Superior temporal gyrus (tissue), 1 donor: ENCODE measurements around the gene PSMA1.
A peak's percentile ranks its signal among the peaks of the same experiment; 100 is the strongest.

Experiments
- DNase-seq: peaks from one replicate; pipeline ENCODE4 v3.0.0-alpha.2; 2016; ENCODE audit errors: extremely low spot score

Gene PSMA1

GRCh38 chr11:14529951-14530350 lies 9.8 kb upstream of the PSMA1 start:
- no peak for DNase-seq

DNA sequence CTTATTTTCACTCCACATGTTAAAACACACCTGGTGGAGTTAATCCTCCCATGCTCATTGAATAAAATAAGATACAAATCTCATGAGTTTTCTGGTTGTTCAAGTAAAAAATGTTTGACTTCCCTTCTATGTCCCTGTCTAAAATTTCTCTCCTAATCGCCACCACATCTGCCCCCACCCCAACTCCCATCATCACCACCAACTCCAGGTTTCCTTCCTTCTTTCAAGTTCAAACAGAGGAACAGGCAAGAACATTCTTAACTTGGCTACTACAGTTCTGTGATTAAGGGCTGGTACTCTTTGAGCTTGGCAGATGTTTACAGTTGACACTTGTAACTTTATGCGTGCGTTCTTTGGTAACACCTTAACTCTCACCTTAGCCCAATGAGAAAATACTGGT lies 9.1 kb upstream of the PSMA1 start:
- DNase-seq: no peak

DNA sequence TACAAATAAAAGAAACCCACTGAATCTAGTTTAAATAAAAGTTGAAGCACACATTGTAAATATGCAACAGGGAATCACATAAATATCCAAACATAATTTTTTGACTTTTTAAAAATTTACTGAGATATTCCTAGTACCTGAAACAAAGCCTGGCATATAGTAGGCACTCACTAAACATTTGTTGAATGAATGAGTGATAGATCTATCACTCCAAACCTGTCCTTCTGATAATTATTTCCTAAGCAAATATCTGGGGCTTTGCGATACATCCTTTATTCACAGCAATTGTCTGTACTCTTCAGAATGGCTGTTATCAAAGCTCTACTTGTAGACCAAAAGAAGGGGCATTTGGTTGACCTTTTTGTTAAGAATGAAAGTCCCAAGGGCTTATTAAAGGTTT lies 2.6 kb upstream of the PSMA1 start:
- DNase-seq: no peak

- no peak for DNase-seq
Observed at GRCh38 chr11:14522245-14522644, 2.1 kb upstream of the PSMA1 start.

GRCh38 chr11:14520747-14521151 lies 563 bp upstream of the PSMA1 start:
- no peak for DNase-seq

DNA sequence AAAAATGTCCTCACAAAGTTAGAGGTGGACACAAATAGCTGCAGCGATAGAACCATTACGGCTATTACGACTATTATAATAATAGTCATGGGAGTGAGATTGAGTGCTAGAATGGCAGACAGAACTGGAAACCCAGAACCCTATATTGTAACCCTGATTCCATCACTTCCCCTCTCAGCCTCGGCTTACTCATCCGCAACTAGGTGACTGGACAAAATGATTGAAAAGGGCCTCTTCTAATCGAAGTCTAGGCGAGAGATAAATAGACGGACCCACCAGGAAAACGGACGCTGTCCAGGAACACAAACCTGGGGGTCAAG lies 629 bp downstream of the PSMA1 start:
- DNase-seq: no peak

GRCh38 chr11:14518820-14519219 lies 1.4 kb downstream of the PSMA1 start:
- DNase-seq: no peak

DNA sequence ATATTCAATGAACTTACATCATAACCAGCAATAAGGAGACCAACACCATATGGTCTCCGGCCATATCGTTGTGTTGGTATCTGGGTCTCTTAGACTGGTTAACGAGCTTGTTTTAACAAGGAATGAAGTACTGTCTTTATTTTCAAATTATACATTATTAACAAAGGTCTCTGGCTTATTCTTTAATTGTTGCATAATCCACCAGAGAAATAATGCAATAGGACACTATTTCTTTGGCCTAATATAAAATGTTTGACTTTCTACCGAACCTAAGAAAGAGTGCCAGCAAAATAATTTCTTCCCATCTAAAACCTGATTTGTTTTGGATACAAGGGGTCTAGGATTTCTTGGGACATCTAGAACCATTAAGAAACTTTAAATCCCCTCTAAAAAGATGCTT lies 6.4 kb downstream of the PSMA1 start:
- no peak for DNase-seq

DNA sequence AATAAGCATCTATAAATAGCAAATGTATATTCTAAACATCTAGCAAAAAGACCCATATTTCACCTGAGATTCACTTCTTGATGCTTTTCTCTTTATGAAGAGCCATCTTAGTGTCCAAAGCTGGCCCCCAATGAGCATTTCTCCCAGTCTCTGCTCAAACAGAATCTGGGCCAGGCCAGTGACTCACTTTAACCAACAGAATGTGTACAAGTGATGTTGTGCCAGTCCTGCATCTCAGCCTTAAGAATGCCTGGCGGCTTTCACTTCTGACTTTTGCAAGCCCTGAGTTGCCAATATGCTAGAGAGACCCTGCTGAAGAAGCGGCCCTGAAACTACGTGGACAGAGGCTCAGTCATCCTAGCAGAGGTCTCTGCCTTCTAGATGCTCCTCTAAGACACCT lies 13.7 kb downstream of the PSMA1 start:
- DNase-seq: no peak

DNA sequence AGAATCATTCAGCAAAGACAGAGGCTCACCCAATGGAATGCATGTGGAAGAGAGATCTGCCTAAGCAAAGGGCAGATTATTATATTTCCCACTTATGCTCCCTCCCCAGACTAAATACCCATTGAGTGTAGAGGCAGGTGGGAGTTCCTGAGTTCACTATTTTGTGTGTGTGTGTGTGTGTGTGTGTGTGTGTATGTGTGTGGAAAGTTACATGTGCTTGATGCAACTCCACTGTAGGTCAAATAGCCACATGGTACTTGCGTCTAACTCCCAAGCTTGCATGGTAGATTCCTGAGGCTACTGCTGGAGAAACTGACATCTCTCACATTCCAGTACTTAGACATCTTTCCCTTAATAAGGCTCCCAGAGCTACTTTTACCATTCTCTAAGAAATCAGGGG lies 17.2 kb downstream of the PSMA1 start:
- no peak for DNase-seq

DNA sequence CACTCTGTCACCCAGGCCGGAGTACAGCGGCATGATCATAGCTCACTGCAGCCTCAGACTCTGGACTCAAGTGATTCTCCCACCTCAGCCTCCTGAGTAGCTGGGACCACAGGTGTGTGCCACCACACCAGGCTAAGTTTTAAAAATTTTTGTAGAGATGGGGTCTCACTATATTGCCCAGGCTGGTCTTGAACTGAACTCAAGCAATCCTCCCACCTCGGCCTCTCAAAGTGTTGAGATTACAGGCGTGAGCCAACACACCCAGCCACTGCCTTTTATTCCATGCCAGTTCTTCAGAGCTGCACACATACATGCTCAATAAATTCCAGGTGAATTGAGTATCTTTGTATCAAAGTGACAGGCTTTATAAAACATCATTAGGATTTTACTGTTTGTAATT lies 18.1 kb downstream of the PSMA1 start:
- DNase-seq: no peak

- peak; percentile 55 for DNase-seq
Observed at GRCh38 chr11:14500181-14500651, 20.0 kb downstream of the PSMA1 start.

DNA sequence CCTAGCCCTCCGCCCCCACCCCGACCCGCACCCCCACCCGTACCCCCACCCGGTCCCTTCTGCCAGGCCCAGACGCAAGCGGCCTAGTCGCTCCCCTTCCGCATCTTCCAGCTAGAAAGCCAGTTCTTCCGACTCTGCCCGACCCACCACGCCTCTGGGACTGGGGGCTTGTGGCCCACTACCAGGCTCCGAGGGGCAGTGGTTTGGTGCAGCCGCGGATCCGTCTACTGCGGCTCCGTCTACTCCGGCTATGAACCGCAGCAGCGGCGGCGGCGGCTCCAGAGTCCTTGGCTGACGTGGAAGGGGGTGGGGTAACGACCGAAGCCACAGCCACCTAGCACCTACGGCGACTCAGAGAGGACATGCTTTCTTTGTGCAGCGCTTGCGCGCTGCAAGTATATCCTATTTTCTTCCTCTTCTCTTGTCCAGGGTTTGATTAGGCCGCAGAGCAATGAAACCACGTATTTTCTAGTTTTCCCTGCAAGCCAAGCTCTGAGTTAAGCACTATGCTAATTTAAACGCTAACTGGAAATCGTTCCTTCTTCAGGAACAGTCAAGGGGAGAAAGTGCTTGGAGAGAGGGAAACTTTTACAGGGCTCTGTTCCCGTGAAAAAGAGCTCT lies 20.5 kb downstream of the PSMA1 start, which contains the start of gene COPB1:
Gene COPB1 (minus strand): TSS at position 252 of the 621 bp plus-strand sequence. CDS start 883 bp downstream, outside the sequence.
- peak; percentile 94 for DNase-seq

DNA sequence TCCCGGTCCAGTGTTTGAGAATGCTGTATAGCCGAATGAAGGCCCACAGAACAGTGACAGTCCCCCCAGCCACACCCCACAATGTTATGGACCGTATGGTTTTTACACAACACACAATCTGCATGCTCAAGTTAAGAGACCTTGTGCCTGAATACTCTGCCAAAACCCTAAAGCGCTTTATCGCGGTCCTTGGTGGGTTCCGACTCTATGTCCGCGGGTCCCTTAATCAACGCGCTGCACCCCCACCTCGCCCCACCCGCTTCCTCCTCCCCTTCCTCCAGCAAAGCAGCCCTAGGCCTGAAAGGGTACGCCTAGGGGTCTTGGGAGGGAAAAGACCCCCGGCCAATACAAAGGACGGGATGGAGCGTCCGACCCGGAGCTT lies 21.0 kb downstream of the PSMA1 start:
- no peak for DNase-seq

DNA sequence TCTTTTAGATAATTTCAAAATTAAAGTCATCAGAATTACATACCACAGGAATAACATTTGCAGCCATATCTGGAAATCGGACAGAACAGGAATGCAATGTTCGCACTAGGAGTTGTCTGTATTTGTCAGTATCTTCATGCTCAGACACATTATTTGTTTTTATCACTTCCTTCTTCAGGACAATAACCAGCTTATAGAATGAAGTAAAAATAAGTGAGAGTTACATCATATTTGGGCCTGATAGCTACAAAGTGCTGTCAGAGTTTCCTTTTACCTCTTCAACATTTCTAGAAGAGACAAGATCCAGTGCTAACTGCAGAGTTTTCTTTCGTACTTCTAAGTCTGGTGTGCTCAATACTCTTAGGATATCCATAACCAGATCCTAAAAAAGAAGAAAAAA lies 39.5 kb downstream of the PSMA1 start:
- DNase-seq: no peak

- DNase-seq: no peak
Observed at GRCh38 chr11:14471127-14471526, 49.1 kb downstream of the PSMA1 start.

- no peak for DNase-seq
Observed at GRCh38 chr11:14463623-14464022, 56.6 kb downstream of the PSMA1 start.

DNA sequence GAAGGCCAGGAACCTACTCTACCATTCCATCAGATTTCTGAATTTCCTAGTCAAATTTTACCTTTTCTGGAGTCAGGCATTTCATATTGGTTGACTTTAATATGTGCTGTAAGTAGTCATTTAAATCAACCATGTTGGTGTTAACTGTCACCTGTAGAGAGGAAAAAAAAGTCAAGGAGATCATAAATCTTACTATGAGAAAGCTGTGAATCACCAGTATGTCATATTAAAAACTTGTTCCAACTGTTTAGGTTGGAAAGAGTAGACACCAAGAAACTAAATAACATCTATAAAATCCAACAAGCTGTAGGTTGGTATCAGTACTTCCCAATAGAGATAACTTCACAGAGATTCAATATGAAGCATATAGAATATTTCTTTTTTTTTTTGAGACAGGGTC lies 60.0 kb downstream of the PSMA1 start:
- DNase-seq: no peak

DNA sequence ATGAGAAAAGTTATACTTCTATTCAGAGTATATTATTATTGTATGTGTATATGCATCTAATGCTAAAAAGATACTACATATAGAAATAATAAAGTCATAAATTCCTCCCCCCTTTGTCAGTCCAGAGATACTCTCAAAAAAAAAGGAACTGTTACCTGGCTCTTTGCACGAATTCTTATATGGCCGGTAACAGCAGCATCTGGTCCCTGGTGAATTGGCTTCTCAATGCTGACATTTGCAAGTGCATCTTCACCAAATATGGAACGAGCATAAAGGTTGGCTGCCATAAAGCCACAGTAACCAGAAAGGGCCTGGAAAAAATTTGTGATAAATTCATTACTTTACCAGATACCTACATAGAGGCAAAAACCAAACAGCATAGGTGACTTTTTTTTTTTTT lies 61.8 kb downstream of the PSMA1 start:
- DNase-seq: no peak

GRCh38 chr11:14455648-14456430 lies 64.3 kb downstream of the PSMA1 start:
- DNase-seq: peak; percentile 37
